22Rv1 (cell line): Measurements from ENCODE around the gene RFX6.

Source experiments
- ZFX ChIP-seq: fragments of 450-650 bp; IDR thresholded peaks from 2 replicates; pipeline ENCODE4 v1.6.1; 2017; ENCODE audit warnings: antibody characterized with exemption, borderline replicate concordance
- TF ChIP-seq, protein P1 (sequence below): fragments of 450-650 bp; IDR thresholded peaks from 2 replicates; pipeline ENCODE4 v1.5.1; 2017; ENCODE audit warnings: mild to moderate bottlenecking

DNA sequence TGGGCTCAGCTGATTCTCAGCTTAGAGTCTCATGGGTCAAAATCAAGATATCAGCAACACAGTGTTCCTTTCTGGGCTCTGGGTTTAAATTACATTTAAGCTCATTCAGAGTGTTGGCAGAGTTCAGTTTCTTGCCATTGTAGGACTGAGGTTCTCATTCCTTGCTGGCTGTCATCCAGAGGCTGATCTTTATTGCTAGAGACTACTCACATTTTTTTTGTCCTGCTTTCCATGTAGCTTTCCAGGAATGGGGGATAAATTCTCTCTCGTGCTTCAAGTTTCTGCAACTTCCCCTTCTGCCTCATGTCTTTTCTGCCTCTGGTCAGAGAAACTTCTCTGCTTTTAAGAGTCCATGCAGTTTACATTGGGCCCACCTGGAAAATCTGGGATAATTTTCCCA, 86.9 kb downstream of the RFX6 start:
- TF ChIP-seq, protein P1, sequence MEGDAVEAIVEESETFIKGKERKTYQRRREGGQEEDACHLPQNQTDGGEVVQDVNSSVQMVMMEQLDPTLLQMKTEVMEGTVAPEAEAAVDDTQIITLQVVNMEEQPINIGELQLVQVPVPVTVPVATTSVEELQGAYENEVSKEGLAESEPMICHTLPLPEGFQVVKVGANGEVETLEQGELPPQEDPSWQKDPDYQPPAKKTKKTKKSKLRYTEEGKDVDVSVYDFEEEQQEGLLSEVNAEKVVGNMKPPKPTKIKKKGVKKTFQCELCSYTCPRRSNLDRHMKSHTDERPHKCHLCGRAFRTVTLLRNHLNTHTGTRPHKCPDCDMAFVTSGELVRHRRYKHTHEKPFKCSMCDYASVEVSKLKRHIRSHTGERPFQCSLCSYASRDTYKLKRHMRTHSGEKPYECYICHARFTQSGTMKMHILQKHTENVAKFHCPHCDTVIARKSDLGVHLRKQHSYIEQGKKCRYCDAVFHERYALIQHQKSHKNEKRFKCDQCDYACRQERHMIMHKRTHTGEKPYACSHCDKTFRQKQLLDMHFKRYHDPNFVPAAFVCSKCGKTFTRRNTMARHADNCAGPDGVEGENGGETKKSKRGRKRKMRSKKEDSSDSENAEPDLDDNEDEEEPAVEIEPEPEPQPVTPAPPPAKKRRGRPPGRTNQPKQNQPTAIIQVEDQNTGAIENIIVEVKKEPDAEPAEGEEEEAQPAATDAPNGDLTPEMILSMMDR: no peak
- TF ChIP-seq ZFX: no peak
